Astrocyte (in vitro differentiated cells and primary cell): ENCODE results near the gene ATRAID. TPM values are rescaled to one million over a fixed set of nuclear protein-coding genes. Genes with fewer than 3 reads are reported as not detected.

Experiments
- DNase-seq: peaks from one replicate; pipeline ENCODE4 v3.0.0-alpha.2; 2010; ENCODE audit warnings: low read depth
- FAIRE-seq: peaks from 2 replicates; lab custom pipeline; 2011; peaks lifted over from hg19 to GRCh38; lab: Jason Lieb, UNC
- H2AFZ ChIP-seq: 2 replicates; pipeline ENCODE4 v1.6.0; 2012; ENCODE audit warnings: low read depth, low read length, inconsistent platforms
- H3K27ac ChIP-seq: 2 replicates; pipeline ENCODE4 v1.5.1; 2011; ENCODE audit warnings: low read depth, low read length, inconsistent platforms
- H3K27me3 ChIP-seq: 2 replicates; pipeline ENCODE4 v1.6.0; 2011; ENCODE audit warnings: low read length, inconsistent platforms; ENCODE audit not compliant: insufficient read depth
- H3K36me3 ChIP-seq: 2 replicates; pipeline ENCODE4 v1.5.1; 2011; ENCODE audit warnings: low read length, inconsistent platforms; ENCODE audit not compliant: insufficient read depth
- H3K4me1 ChIP-seq: 2 replicates; pipeline ENCODE4 v1.5.1; 2011; ENCODE audit warnings: low read length, inconsistent platforms; ENCODE audit not compliant: insufficient read depth
- H3K4me2 ChIP-seq: 2 replicates; pipeline ENCODE4 v1.6.0; 2012; ENCODE audit warnings: low read length, inconsistent platforms
- H3K4me3 ChIP-seq: 2 replicates; pipeline ENCODE4 v1.5.1; 2011; ENCODE audit warnings: low read depth, mild to moderate bottlenecking, low read length, inconsistent platforms; ENCODE audit not compliant: insufficient read depth
- H3K79me2 ChIP-seq: 2 replicates; pipeline ENCODE4 v1.6.0; 2012; ENCODE audit warnings: mild to moderate bottlenecking, low read length, inconsistent platforms; ENCODE audit not compliant: insufficient read depth
- H3K9ac ChIP-seq: 2 replicates; pipeline ENCODE4 v1.6.0; 2012; ENCODE audit warnings: mild to moderate bottlenecking, low read length, inconsistent platforms
- H3K9me3 ChIP-seq: 2 replicates; pipeline ENCODE4 v1.5.1; 2012; ENCODE audit warnings: low read depth, mild to moderate bottlenecking, low read length, inconsistent platforms; ENCODE audit not compliant: insufficient read depth
- H4K20me1 ChIP-seq: 2 replicates; pipeline ENCODE4 v1.6.0; 2012; ENCODE audit warnings: low read length, inconsistent platforms; ENCODE audit not compliant: insufficient read depth
- H3K27ac Mint-ChIP-seq: one replicate; pipeline ENCODE4 v1.8.0; 2021; ENCODE audit warnings: mild to moderate bottlenecking, mixed read lengths; ENCODE audit not compliant: unreplicated experiment
- H3K27me3 Mint-ChIP-seq: one replicate; pipeline ENCODE4 v1.8.0; 2021; ENCODE audit warnings: low read depth, mixed read lengths; ENCODE audit not compliant: unreplicated experiment
- H3K36me3 Mint-ChIP-seq: one replicate; pipeline ENCODE4 v1.8.0; 2021; ENCODE audit warnings: low read depth, mixed read lengths; ENCODE audit not compliant: unreplicated experiment
- H3K4me1 Mint-ChIP-seq: one replicate; pipeline ENCODE4 v1.8.0; 2021; ENCODE audit warnings: low read depth, mixed read lengths; ENCODE audit not compliant: unreplicated experiment
- H3K4me3 Mint-ChIP-seq: one replicate; pipeline ENCODE4 v1.8.0; 2021; ENCODE audit warnings: mild to moderate bottlenecking, moderate library complexity, mixed read lengths; ENCODE audit not compliant: unreplicated experiment
- H3K9me3 Mint-ChIP-seq: one replicate; pipeline ENCODE4 v1.8.0; 2021; ENCODE audit warnings: mild to moderate bottlenecking, mixed read lengths; ENCODE audit not compliant: unreplicated experiment
- CTCF ChIP-seq: IDR thresholded peaks from 2 replicates; pipeline ENCODE4 v1.5.1; 2011; ENCODE audit warnings: low read depth, mild to moderate bottlenecking, inconsistent platforms, low read length, moderate library complexity; ENCODE audit not compliant: insufficient read depth
- EZH2 ChIP-seq: IDR thresholded peaks from 2 replicates; pipeline ENCODE4 v1.6.1; 2012; ENCODE audit warnings: mild to moderate bottlenecking, low read length, inconsistent platforms; ENCODE audit not compliant: insufficient read depth
- total RNA-seq: library from RNA; stranded (reverse); gene quantifications from 2 replicates; pipeline ENCODE4 v1.2.1, GENCODE V29; 2021

The ATRAID gene
- total RNA-seq, 1 donor from 2014 or later = 62.9 TPM

- no peaks in the 10 kb centered on the region for H3K79me2 ChIP-seq
- Mint-ChIP-seq H3K36me3 (peaks cover 43% of the 10 kb centered on the region), H3K9me3 (no peaks in the 10 kb centered on the region), H3K4me1 (peaks cover 10% of the 10 kb centered on the region), H3K27ac (no peak overlapping the region), H3K4me3 (no peak overlapping the region), H3K27me3 (no peaks in the 10 kb centered on the region)
- TF ChIP-seq CTCF (no peak), EZH2 (no peak)
- H2AFZ ChIP-seq = no peak overlapping the region
- H3K4me3 ChIP-seq = no peak overlapping the region
- H3K4me2 ChIP-seq = no peak overlapping the region
- no peak overlapping the region for H3K9ac ChIP-seq
- no peak for DNase-seq
- no peak for FAIRE-seq
- H3K36me3 ChIP-seq = peaks cover 35% of the 10 kb centered on the region
- no peak overlapping the region for H3K27ac ChIP-seq
- peaks cover 7% of the 10 kb centered on the region for H3K4me1 ChIP-seq
- H3K27me3 ChIP-seq = no peaks in the 10 kb centered on the region
- peaks cover 10% of the 10 kb centered on the region for H4K20me1 ChIP-seq
- H3K9me3 ChIP-seq = no peaks in the 10 kb centered on the region
Measured at GRCh38 chr2:27205206-27205605, 6.6 kb upstream of the ATRAID start.

- Histone ChIP-seq H3K79me2 (peaks cover 5% of the 10 kb centered on the region), H3K9ac (no peak overlapping the region), H4K20me1 (peaks cover 10% of the 10 kb centered on the region), H3K9me3 (no peaks in the 10 kb centered on the region), H3K27ac (no peak overlapping the region), H2AFZ (no peak overlapping the region), H3K36me3 (peaks cover 32% of the 10 kb centered on the region), H3K4me1 (peaks cover 10% of the 10 kb centered on the region), H3K4me3 (no peak overlapping the region), H3K27me3 (no peaks in the 10 kb centered on the region), H3K4me2 (no peak overlapping the region)
- FAIRE-seq (no peak), DNase-seq (no peak)
- Mint-ChIP-seq H3K36me3 (peaks cover 41% of the 10 kb centered on the region), H3K4me3 (no peak overlapping the region), H3K27me3 (no peaks in the 10 kb centered on the region), H3K4me1 (peaks cover 10% of the 10 kb centered on the region), H3K9me3 (no peaks in the 10 kb centered on the region), H3K27ac (no peak overlapping the region)
- TF ChIP-seq CTCF = no peak
Measured at GRCh38 chr2:27206346-27206745, 5.5 kb upstream of the ATRAID start.

- H3K9ac ChIP-seq = no peak overlapping the region
- no peak overlapping the region for H3K27ac Mint-ChIP-seq
- H3K4me3 Mint-ChIP-seq = no peak overlapping the region
- peaks cover 12% of the 10 kb centered on the region for H3K4me1 ChIP-seq
- no peaks in the 10 kb centered on the region for H3K27me3 Mint-ChIP-seq
- no peak for FAIRE-seq
- no peak overlapping the region for H3K4me2 ChIP-seq
- H3K79me2 ChIP-seq = peaks cover 10% of the 10 kb centered on the region
- no peaks in the 10 kb centered on the region for H3K9me3 Mint-ChIP-seq
- peaks cover 29% of the 10 kb centered on the region for H3K36me3 Mint-ChIP-seq
- H3K4me3 ChIP-seq = no peak overlapping the region
- H3K36me3 ChIP-seq = peaks cover 26% of the 10 kb centered on the region
- peaks cover 10% of the 10 kb centered on the region for H4K20me1 ChIP-seq
- no peak for DNase-seq
- H3K4me1 Mint-ChIP-seq = peaks cover 14% of the 10 kb centered on the region
- TF ChIP-seq CTCF (no peak), EZH2 (no peak)
- no peaks in the 10 kb centered on the region for H3K9me3 ChIP-seq
- no peak overlapping the region for H3K27ac ChIP-seq
- no peaks in the 10 kb centered on the region for H3K27me3 ChIP-seq
- no peak overlapping the region for H2AFZ ChIP-seq
Measured at GRCh38 chr2:27208486-27209050, 3.3 kb upstream of the ATRAID start.
